ENCODE measurements around the gene GNAI2. TPM values are rescaled to one million over a fixed set of nuclear protein-coding genes. Genes with fewer than 3 reads are reported as not detected.

GNAI2 gene
- polyA plus RNA-seq (2012; ENCODE audit: low read depth, missing spikeins) = 177 TPM

- no peak for TF ChIP-seq PAX5 (IDR thresholded peaks at IDR 0.05; ENCODE audit: insufficient read depth, low read length, severe bottlenecking)
- no peak for TF ChIP-seq POU2F2 (IDR thresholded peaks at IDR 0.05; ENCODE audit: low read depth, low read length)
- TF ChIP-seq POLR2AphosphoS5 (IDR thresholded peaks at IDR 0.05; ENCODE audit: low read depth, low read length) = peak; percentile 77; the same call in 1 of the 2 replicates
- TF ChIP-seq SPI1 (IDR thresholded peaks at IDR 0.05; ENCODE audit: low read depth, low read length) = no peak
- TF ChIP-seq TAF1 (IDR thresholded peaks at IDR 0.05; ENCODE audit: low read depth, low read length) = peak; percentile 91
- peak; percentile 85 for TF ChIP-seq POLR2A (IDR thresholded peaks at IDR 0.05; ENCODE audit: low read depth, low read length)
- DNase-seq (ENCODE audit: insufficient read length, low spot score) (peak; percentile 98), FAIRE-seq (peak; percentile 99)
Measured at GRCh38 chr3:50235716-50236483, at the start of gene GNAI2. Gene GNAI2, plus strand, starts transcription at chr3:50236204. Its CDS starts 132 bp downstream, at chr3:50236336.

GRCh38 chr3:50187750-50188149 lies 48.3 kb upstream of the GNAI2 start:
- DNase-seq (ENCODE audit: insufficient read length, low spot score) (no peak), FAIRE-seq (no peak)
- TF ChIP-seq POLR2A (IDR thresholded peaks at IDR 0.05; ENCODE audit: low read depth, low read length) = no peak
- no peak for TF ChIP-seq PAX5 (IDR thresholded peaks at IDR 0.05; ENCODE audit: insufficient read depth, low read length, severe bottlenecking)
- TF ChIP-seq TAF1 (IDR thresholded peaks at IDR 0.05; ENCODE audit: low read depth, low read length) = no peak
- TF ChIP-seq POLR2AphosphoS5 (IDR thresholded peaks at IDR 0.05; ENCODE audit: low read depth, low read length) = no peak
- no peak for TF ChIP-seq POU2F2 (IDR thresholded peaks at IDR 0.05; ENCODE audit: low read depth, low read length)
- TF ChIP-seq SPI1 (IDR thresholded peaks at IDR 0.05; ENCODE audit: low read depth, low read length) = no peak

GRCh38 chr3:50189274-50189673 lies 46.7 kb upstream of the GNAI2 start:
- FAIRE-seq = peak; percentile 56
- no peak for TF ChIP-seq TAF1 (IDR thresholded peaks at IDR 0.05; ENCODE audit: low read depth, low read length)
- TF ChIP-seq POU2F2 (IDR thresholded peaks at IDR 0.05; ENCODE audit: low read depth, low read length) = no peak
- no peak for TF ChIP-seq POLR2AphosphoS5 (IDR thresholded peaks at IDR 0.05; ENCODE audit: low read depth, low read length)
- no peak for TF ChIP-seq SPI1 (IDR thresholded peaks at IDR 0.05; ENCODE audit: low read depth, low read length)
- no peak for TF ChIP-seq POLR2A (IDR thresholded peaks at IDR 0.05; ENCODE audit: low read depth, low read length)
- TF ChIP-seq PAX5 (IDR thresholded peaks at IDR 0.05; ENCODE audit: insufficient read depth, low read length, severe bottlenecking) = no peak
- DNase-seq (ENCODE audit: insufficient read length, low spot score) = no peak

GRCh38 chr3:50189989-50190388 lies 46.0 kb upstream of the GNAI2 start:
- FAIRE-seq (no peak), DNase-seq (ENCODE audit: insufficient read length, low spot score) (no peak)
- no peak for TF ChIP-seq POU2F2 (IDR thresholded peaks at IDR 0.05; ENCODE audit: low read depth, low read length)
- TF ChIP-seq TAF1 (IDR thresholded peaks at IDR 0.05; ENCODE audit: low read depth, low read length) = no peak
- TF ChIP-seq PAX5 (IDR thresholded peaks at IDR 0.05; ENCODE audit: insufficient read depth, low read length, severe bottlenecking) = no peak
- TF ChIP-seq POLR2AphosphoS5 (IDR thresholded peaks at IDR 0.05; ENCODE audit: low read depth, low read length) = no peak
- TF ChIP-seq POLR2A (IDR thresholded peaks at IDR 0.05; ENCODE audit: low read depth, low read length) = no peak
- TF ChIP-seq SPI1 (IDR thresholded peaks at IDR 0.05; ENCODE audit: low read depth, low read length) = no peak

- TF ChIP-seq POU2F2 (IDR thresholded peaks at IDR 0.05; ENCODE audit: low read depth, low read length) (no peak), TAF1 (IDR thresholded peaks at IDR 0.05; ENCODE audit: low read depth, low read length) (no peak), PAX5 (IDR thresholded peaks at IDR 0.05; ENCODE audit: insufficient read depth, low read length, severe bottlenecking) (no peak), POLR2A (IDR thresholded peaks at IDR 0.05; ENCODE audit: low read depth, low read length) (no peak), POLR2AphosphoS5 (IDR thresholded peaks at IDR 0.05; ENCODE audit: low read depth, low read length) (no peak), SPI1 (IDR thresholded peaks at IDR 0.05; ENCODE audit: low read depth, low read length) (no peak)
- FAIRE-seq (no peak), DNase-seq (ENCODE audit: insufficient read length, low spot score) (no peak)
Measured at GRCh38 chr3:50190936-50191660, 44.9 kb upstream of the GNAI2 start, which contains the start of gene GNAT1. Gene GNAT1, plus strand, starts transcription at chr3:50191610. Its CDS starts 116 bp downstream, at chr3:50191726.

- TF ChIP-seq TAF1 (IDR thresholded peaks at IDR 0.05; ENCODE audit: low read depth, low read length) (no peak), SPI1 (IDR thresholded peaks at IDR 0.05; ENCODE audit: low read depth, low read length) (no peak), POLR2A (IDR thresholded peaks at IDR 0.05; ENCODE audit: low read depth, low read length) (no peak)
- FAIRE-seq (no peak), DNase-seq (ENCODE audit: insufficient read length, low spot score) (no peak)
Measured at GRCh38 chr3:50192124-50192523, 43.9 kb upstream of the GNAI2 start.

- FAIRE-seq (peak; percentile 88), DNase-seq (ENCODE audit: insufficient read length, low spot score) (peak; percentile 79)
- peak; percentile 62; the same call in 1 of the 2 replicates for TF ChIP-seq POU2F2 (IDR thresholded peaks at IDR 0.05; ENCODE audit: low read depth, low read length)
- no peak for TF ChIP-seq POLR2AphosphoS5 (IDR thresholded peaks at IDR 0.05; ENCODE audit: low read depth, low read length)
- no peak for TF ChIP-seq POLR2A (IDR thresholded peaks at IDR 0.05; ENCODE audit: low read depth, low read length)
Measured at GRCh38 chr3:50192689-50193141, 43.3 kb upstream of the GNAI2 start.

- FAIRE-seq (no peak), DNase-seq (ENCODE audit: insufficient read length, low spot score) (no peak)
- no peak for TF ChIP-seq PAX5 (IDR thresholded peaks at IDR 0.05; ENCODE audit: insufficient read depth, low read length, severe bottlenecking)
- no peak for TF ChIP-seq TAF1 (IDR thresholded peaks at IDR 0.05; ENCODE audit: low read depth, low read length)
- TF ChIP-seq POLR2A (IDR thresholded peaks at IDR 0.05; ENCODE audit: low read depth, low read length) = no peak
- no peak for TF ChIP-seq POU2F2 (IDR thresholded peaks at IDR 0.05; ENCODE audit: low read depth, low read length)
- TF ChIP-seq SPI1 (IDR thresholded peaks at IDR 0.05; ENCODE audit: low read depth, low read length) = no peak
- TF ChIP-seq POLR2AphosphoS5 (IDR thresholded peaks at IDR 0.05; ENCODE audit: low read depth, low read length) = no peak
Measured at GRCh38 chr3:50193286-50193685, 42.7 kb upstream of the GNAI2 start.

GRCh38 chr3:50193746-50194127 lies 42.3 kb upstream of the GNAI2 start:
- TF ChIP-seq POU2F2 (IDR thresholded peaks at IDR 0.05; ENCODE audit: low read depth, low read length) = no peak
- FAIRE-seq = no peak

More at GRCh38 chr3:50193746-50194127, 42.3 kb upstream of the GNAI2 start:
- no peak for DNase-seq (ENCODE audit: insufficient read length, low spot score)

Measured in GM12891 (cell line).